GM18861 (cell line): Measurements from ENCODE around the gene SEZ6L2.
"Not testable (repeated sequence)": the region's sequence is repeated elsewhere in the genome, so short reads cannot be mapped to it uniquely, and the experiment has no call there.

Experiments
- ATAC-seq: cut with Tn5 transposase; IDR thresholded peaks from one replicate; pipeline ENCODE4 v1.9.1; 2021; ENCODE audit not compliant: unreplicated experiment

Gene SEZ6L2

GRCh38 chr16:29899516-29900101 is at the start of gene SEZ6L2:
SEZ6L2 (minus strand) TSS chr16:29899550; CDS start chr16:29899019, 531 bp downstream.
- ATAC-seq: no peak

GRCh38 chr16:29947897-29948296 is 48.5 kb upstream of the SEZ6L2 start:
- ATAC-seq: no peak

- ATAC-seq: no peak
Measured at GRCh38 chr16:29943846-29944799, 44.8 kb upstream of the SEZ6L2 start.

GRCh38 chr16:29940656-29941055 is 41.3 kb upstream of the SEZ6L2 start:
- no peak for ATAC-seq

- not testable (repeated sequence) for ATAC-seq
Measured at GRCh38 chr16:29931750-29932149, 32.4 kb upstream of the SEZ6L2 start.

GRCh38 chr16:29927070-29927905 is 27.9 kb upstream of the SEZ6L2 start:
- ATAC-seq: no peak

GRCh38 chr16:29926711-29927052 is 27.3 kb upstream of the SEZ6L2 start:
- no peak for ATAC-seq

- ATAC-seq: peak; percentile 64
Measured at GRCh38 chr16:29925781-29926710, 26.7 kb upstream of the SEZ6L2 start, which contains the start of gene KCTD13. KCTD13 (minus strand) TSS chr16:29926226; CDS start chr16:29926033, 193 bp downstream.

GRCh38 chr16:29925105-29925756 is 25.9 kb upstream of the SEZ6L2 start:
- no peak for ATAC-seq

GRCh38 chr16:29922986-29923501 is 23.7 kb upstream of the SEZ6L2 start:
- ATAC-seq: no peak

GRCh38 chr16:29922326-29922725 is 23.0 kb upstream of the SEZ6L2 start:
- ATAC-seq: no peak

- no peak for ATAC-seq
Measured at GRCh38 chr16:29921034-29921385, 21.7 kb upstream of the SEZ6L2 start.

GRCh38 chr16:29920288-29921033 is 21.1 kb upstream of the SEZ6L2 start:
- ATAC-seq: no peak

- ATAC-seq: no peak
Measured at GRCh38 chr16:29916979-29917378, 17.6 kb upstream of the SEZ6L2 start.

- no peak for ATAC-seq
Measured at GRCh38 chr16:29915590-29916247, 16.4 kb upstream of the SEZ6L2 start.

- no peak for ATAC-seq
Measured at GRCh38 chr16:29913514-29913913, 14.2 kb upstream of the SEZ6L2 start.

GRCh38 chr16:29912087-29912486 is 12.7 kb upstream of the SEZ6L2 start:
- no peak for ATAC-seq

- ATAC-seq: no peak
Measured at GRCh38 chr16:29911676-29912010, 12.3 kb upstream of the SEZ6L2 start.
